Adrenal gland (tissue), 5 donors: ENCODE results near the gene IL6R.

Experiments
- POLR2A ChIP-seq, 2 donors: fragments of 450-650 bp; IDR thresholded peaks; one replicate each; pipeline ENCODE4 v1.6.1; 2017; ENCODE audit warnings: antibody characterized with exemption in 2 of 2, mild to moderate bottlenecking in 2 of 2, moderate library complexity in 1 of 2
- TF ChIP-seq, protein P1 (sequence below), 6 experiments: fragments of 450-650 bp in 4 of 6; fragments of 200-600 bp in 2 of 6; sonication (generic) in 1 of 6; IDR thresholded peaks; 1 replicate in 5 of 6; 2 replicates in 1 of 6; pipeline versions ENCODE4 v1.5.1 to v1.8.0; 2016 to 2021; ENCODE audit warnings: antibody characterized with exemption in 6 of 6, mild to moderate bottlenecking in 2 of 6, moderate library complexity in 1 of 6
- donor health status: DM: no; HTN: no; CAD: no.

DNA sequence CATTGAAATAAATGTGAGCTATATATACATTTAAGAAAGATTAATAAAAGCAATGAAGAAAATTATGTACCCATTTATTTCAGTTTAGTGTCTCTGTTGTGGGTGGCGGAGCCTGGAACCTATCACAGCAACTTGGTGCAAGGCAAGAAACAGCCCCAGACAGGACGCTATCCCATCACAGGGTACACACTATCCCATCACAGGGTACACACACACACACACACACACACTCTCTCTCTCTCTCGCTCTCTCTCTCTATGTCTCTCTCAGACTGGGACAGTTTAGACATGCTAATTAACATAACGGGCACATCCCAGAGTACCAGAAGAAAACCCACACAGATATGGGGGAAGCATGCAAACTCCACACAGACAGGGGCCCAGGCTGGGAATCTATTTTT lies 6.5 kb upstream of the IL6R start:
- TF ChIP-seq, protein P1, sequence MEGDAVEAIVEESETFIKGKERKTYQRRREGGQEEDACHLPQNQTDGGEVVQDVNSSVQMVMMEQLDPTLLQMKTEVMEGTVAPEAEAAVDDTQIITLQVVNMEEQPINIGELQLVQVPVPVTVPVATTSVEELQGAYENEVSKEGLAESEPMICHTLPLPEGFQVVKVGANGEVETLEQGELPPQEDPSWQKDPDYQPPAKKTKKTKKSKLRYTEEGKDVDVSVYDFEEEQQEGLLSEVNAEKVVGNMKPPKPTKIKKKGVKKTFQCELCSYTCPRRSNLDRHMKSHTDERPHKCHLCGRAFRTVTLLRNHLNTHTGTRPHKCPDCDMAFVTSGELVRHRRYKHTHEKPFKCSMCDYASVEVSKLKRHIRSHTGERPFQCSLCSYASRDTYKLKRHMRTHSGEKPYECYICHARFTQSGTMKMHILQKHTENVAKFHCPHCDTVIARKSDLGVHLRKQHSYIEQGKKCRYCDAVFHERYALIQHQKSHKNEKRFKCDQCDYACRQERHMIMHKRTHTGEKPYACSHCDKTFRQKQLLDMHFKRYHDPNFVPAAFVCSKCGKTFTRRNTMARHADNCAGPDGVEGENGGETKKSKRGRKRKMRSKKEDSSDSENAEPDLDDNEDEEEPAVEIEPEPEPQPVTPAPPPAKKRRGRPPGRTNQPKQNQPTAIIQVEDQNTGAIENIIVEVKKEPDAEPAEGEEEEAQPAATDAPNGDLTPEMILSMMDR (IDR thresholded peaks at IDR 0.05) = no peak
- no peak for TF ChIP-seq POLR2A (IDR thresholded peaks at IDR 0.05)
